ENCODE data around the gene RPL13.

- TF ChIP-seq CTCF (IDR thresholded peaks at IDR 0.05) (no peak), ZFX (IDR thresholded peaks at IDR 0.05; ENCODE audit: borderline replicate concordance) (no peak)
These were observed 19.9 kb upstream of the RPL13 start for GRCh38 chr16:89540557-89540956.

Data from 22Rv1 (cell line).